ENCODE measurements around the gene TMEM161A.

The TMEM161A gene

DNA sequence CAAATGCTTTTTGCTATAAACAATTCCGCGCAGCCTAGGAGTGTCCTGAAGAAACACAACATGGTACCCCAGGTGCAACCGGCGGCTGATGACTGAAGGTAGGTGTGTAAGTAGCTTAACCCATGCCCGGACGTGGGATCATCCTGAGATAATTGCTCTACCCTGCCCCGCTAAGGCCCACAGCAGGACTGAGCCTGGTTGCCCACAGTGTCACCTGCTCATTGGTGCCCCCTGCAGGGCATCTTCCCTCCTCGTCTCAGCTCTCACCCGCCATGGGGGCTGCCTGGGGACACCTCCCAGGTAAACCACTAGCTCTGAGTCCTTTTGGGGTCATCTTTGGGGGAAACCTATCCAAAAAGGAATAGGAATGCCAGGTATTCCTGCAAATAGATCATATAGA, 22.3 kb downstream of the TMEM161A start:
- in situ Hi-C loops (cut with HindIII; ENCODE audit: low sequenced_read_pairs) = no loop called here
- TF ChIP-seq, protein P1, sequence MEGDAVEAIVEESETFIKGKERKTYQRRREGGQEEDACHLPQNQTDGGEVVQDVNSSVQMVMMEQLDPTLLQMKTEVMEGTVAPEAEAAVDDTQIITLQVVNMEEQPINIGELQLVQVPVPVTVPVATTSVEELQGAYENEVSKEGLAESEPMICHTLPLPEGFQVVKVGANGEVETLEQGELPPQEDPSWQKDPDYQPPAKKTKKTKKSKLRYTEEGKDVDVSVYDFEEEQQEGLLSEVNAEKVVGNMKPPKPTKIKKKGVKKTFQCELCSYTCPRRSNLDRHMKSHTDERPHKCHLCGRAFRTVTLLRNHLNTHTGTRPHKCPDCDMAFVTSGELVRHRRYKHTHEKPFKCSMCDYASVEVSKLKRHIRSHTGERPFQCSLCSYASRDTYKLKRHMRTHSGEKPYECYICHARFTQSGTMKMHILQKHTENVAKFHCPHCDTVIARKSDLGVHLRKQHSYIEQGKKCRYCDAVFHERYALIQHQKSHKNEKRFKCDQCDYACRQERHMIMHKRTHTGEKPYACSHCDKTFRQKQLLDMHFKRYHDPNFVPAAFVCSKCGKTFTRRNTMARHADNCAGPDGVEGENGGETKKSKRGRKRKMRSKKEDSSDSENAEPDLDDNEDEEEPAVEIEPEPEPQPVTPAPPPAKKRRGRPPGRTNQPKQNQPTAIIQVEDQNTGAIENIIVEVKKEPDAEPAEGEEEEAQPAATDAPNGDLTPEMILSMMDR (IDR thresholded peaks at IDR 0.05; ENCODE audit: low read depth, low read length, missing control alignments) = peak; percentile 51
- no peak overlapping the region for H3K4me3 ChIP-seq (ENCODE audit: low read depth, low read length)
- no peak for DNase-seq (ENCODE audit: low read depth)

DNA sequence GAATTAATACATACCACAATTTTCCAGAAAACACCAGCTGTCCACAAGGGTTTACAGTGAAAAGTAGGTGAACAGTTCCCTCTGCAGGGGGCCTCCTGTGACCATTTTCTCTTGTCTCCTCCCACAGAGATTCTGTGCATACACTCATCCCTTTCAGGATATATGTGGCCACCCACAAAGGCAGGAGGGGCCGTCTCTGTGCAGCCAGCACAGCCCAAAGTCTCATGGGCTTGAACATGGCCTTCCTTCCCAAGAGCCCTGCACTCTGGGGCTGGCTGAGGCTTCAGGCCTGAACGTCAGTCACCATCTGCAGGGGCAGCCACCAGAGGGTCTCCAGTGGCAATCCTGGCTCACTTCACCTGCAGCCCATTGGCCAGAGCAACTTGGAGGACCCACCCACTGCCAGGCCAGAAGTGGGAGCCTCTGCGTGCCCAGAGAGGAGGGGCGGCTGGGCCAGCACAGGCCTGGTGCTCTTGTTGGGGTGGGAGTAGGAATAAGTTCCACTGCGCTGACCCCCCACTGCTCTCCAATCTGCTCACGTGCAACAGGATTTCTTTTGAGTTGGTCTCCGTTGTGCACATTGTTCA, 25.1 kb downstream of the TMEM161A start:
- TF ChIP-seq, protein P1 (IDR thresholded peaks at IDR 0.05; ENCODE audit: low read depth, low read length, missing control alignments) = no peak
- no peak for DNase-seq (ENCODE audit: low read depth)
- H3K4me3 ChIP-seq (ENCODE audit: low read depth, low read length) = no peak overlapping the region
- in situ Hi-C loops (cut with HindIII; ENCODE audit: low sequenced_read_pairs) = no loop called here

DNA sequence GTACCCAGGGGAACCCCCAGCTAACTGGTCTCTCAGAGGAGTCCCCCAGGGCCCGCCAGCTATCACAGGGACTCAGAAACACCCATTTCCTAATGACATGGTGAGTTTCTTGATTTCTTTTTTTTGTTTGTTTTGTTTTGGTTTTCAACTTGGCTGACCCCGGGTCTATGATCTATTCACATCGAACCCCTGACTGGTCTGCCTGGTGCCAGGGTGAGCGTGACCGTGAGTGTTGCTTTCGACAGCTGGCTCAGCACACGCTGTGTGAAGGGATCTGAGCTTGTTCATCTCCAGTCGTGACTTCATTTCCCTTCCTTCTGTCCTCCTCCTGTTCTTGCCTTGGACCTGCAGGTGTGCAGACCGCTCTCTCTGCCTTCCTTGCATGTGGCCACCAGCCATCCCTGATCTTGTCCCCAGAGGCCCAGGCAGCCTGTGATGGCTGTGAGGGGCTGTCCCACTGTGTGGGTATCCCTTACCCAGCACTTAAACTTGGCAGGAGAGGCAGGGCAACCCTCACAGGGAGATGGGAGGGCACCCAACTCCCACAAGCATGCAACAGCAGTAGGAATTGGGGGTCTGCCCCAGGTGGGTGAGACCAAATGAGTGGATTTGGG, 26.2 kb downstream of the TMEM161A start:
- TF ChIP-seq, protein P1 (IDR thresholded peaks at IDR 0.05; ENCODE audit: low read depth, low read length, missing control alignments) = no peak
- no peak for DNase-seq (ENCODE audit: low read depth)
- in situ Hi-C loops (cut with HindIII; ENCODE audit: low sequenced_read_pairs) = no loop called here
- H3K4me3 ChIP-seq (ENCODE audit: low read depth, low read length) = no peak overlapping the region

DNA sequence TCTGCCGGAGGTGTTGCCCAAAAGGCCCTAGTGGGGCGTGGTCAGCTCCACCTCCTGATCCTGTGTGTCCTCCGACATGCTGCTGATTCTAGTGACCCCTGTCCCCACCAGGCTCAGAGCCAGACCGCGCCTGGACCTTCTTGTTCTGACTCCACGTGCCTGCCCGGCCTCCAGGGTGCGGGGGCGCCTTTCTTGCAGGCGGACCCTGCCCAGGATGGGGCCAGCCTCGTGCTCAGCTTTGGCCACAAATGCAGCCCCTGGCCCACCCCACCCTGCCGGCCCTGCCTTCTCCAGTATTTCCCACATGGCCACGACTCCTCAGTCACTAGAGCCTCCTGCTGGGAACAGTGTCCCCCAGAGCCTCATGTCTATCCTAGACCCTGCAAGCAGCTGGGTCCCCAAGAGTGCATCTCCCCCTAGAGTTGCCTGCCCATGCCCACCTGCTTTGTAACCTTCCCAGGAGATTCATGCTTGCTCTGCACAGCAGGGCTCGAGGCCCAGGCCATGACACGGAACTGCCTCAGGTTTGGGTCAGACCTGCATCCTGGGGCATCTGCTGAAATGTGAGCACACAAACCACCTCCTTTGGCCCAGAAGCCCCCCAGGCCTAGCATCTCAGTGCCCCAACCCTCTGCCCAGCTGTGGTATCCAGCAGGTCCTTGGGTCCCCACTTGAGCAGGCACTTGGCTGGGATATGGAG, 27.0 kb downstream of the TMEM161A start:
- TF ChIP-seq, protein P1 (IDR thresholded peaks at IDR 0.05; ENCODE audit: low read depth, low read length, missing control alignments) = no peak
- H3K4me3 ChIP-seq (ENCODE audit: low read depth, low read length) = no peak overlapping the region
- DNase-seq (ENCODE audit: low read depth) = no peak
- in situ Hi-C loops (cut with HindIII; ENCODE audit: low sequenced_read_pairs) = no loop called here

DNA sequence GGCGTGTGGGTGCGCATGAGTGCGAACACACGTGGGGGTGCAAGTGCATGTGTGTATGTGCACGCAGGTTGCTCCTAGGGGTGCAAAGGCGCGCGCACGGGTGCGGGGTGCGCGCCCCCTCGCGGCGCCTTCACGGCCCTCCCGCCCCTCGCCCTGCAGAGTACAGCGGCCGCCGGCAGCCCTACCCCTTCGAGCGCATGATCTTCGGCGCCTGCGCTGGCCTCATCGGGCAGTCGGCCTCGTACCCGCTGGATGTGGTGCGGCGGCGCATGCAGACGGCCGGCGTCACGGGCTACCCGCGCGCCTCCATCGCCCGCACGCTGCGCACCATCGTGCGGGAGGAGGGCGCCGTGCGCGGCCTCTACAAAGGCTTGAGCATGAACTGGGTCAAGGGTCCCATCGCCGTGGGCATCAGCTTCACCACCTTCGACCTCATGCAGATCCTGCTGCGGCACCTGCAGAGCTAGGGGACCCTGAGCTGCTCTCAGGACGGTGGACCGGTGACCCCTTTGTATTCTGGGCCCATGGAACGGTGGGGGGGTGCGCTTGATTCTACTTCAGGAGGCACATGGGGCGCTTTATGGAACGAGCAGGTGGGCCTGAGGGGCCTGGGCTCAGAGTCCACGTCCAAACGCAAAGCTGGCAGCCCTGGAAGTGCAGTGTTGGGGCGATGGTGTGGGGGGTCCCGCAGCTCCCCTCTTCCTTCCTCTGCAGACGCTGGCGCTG, 27.7 kb downstream of the TMEM161A start:
- no peak for DNase-seq (ENCODE audit: low read depth)
- in situ Hi-C loops (cut with HindIII; ENCODE audit: low sequenced_read_pairs) = no loop called here
- TF ChIP-seq, protein P1 (IDR thresholded peaks at IDR 0.05; ENCODE audit: low read depth, low read length, missing control alignments) = peak; percentile 48
- H3K4me3 ChIP-seq (ENCODE audit: low read depth, low read length) = no peak overlapping the region

DNA sequence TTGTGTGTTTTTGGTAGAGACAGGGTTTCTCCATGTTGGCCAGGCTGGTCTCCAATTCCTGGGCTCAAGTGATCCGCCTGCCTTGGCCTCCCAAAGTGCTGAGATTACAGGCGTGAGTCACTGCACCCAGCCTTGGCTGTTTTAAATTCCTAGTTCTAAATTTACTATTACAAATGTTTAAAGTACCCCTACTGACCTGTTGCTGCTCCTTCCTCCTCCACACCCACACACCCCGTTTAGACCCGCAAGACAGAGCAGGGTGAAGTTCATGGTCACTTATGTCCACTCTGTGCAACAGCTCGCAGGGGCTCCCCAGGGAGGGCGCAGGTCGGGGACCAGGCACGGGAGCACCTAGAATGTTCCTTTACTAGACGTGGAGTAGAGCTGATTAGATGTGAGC, 28.7 kb downstream of the TMEM161A start:
- in situ Hi-C loops (cut with HindIII; ENCODE audit: low sequenced_read_pairs) = no loop called here
- no peak for DNase-seq (ENCODE audit: low read depth)
- TF ChIP-seq, protein P1 (IDR thresholded peaks at IDR 0.05; ENCODE audit: low read depth, low read length, missing control alignments) = no peak
- H3K4me3 ChIP-seq (ENCODE audit: low read depth, low read length) = no peak overlapping the region

Measured in astrocyte of the cerebellum (primary cell).